GM12864 (cell line): ENCODE data around the gene MTRF1L.

Experiments
- DNase-seq: peaks from one replicate; pipeline ENCODE4 v3.0.0-alpha.2; 2011; ENCODE audit warnings: low read depth
- H3K4me3 ChIP-seq: 2 replicates; pipeline ENCODE4 v1.5.1; 2011; ENCODE audit warnings: mild to moderate bottlenecking, low read depth, low read length, control low read depth
- TF ChIP-seq, protein P1 (sequence below): IDR thresholded peaks from 2 replicates; pipeline ENCODE4 v1.5.1; 2011; ENCODE audit warnings: low read depth, mild to moderate bottlenecking, moderate library complexity, low read length, control low read depth, inconsistent platforms; ENCODE audit errors: missing control alignments

Gene MTRF1L

DNA sequence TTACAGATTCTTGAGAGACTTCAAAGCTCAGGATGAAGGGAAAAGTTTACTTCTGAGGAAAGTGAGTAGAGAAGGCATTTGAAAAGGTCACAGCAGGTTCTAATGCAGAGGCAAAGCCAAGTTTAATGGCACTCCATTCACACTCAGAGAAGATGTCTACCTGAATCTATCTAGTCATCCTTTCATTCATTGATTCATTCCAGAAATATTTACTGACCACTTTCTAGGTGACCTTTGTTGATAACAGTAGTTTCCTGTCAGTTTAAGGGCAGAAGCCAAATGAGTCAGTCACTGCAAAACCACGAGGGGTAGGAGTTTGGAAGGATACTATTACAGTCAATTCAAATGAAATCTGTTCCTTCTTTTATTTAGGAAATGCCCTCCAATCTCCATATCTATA is 50.5 kb downstream of the MTRF1L start:
- no peak overlapping the region for H3K4me3 ChIP-seq
- DNase-seq = no peak
- TF ChIP-seq, protein P1, sequence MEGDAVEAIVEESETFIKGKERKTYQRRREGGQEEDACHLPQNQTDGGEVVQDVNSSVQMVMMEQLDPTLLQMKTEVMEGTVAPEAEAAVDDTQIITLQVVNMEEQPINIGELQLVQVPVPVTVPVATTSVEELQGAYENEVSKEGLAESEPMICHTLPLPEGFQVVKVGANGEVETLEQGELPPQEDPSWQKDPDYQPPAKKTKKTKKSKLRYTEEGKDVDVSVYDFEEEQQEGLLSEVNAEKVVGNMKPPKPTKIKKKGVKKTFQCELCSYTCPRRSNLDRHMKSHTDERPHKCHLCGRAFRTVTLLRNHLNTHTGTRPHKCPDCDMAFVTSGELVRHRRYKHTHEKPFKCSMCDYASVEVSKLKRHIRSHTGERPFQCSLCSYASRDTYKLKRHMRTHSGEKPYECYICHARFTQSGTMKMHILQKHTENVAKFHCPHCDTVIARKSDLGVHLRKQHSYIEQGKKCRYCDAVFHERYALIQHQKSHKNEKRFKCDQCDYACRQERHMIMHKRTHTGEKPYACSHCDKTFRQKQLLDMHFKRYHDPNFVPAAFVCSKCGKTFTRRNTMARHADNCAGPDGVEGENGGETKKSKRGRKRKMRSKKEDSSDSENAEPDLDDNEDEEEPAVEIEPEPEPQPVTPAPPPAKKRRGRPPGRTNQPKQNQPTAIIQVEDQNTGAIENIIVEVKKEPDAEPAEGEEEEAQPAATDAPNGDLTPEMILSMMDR = no peak

DNA sequence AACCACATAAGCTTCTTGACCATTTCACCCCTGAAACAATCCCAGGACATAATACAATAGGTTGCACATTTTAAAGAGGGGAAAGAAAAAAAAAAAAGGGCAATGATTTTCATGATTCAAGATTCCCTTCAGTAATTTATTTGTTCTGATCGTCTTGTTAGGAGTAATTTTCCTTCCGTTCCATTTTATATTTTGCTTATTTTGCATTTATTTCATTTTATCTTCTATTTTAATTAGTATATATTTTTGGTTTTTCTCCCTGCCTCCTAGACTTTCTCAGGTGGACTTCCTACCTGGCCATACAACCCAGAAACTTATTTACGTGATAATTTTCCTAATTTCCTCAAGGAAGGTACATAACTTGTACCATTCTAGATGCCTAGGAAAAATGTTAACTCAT is 52.3 kb downstream of the MTRF1L start:
- H3K4me3 ChIP-seq = no peak overlapping the region
- TF ChIP-seq, protein P1 = no peak
- no peak for DNase-seq

DNA sequence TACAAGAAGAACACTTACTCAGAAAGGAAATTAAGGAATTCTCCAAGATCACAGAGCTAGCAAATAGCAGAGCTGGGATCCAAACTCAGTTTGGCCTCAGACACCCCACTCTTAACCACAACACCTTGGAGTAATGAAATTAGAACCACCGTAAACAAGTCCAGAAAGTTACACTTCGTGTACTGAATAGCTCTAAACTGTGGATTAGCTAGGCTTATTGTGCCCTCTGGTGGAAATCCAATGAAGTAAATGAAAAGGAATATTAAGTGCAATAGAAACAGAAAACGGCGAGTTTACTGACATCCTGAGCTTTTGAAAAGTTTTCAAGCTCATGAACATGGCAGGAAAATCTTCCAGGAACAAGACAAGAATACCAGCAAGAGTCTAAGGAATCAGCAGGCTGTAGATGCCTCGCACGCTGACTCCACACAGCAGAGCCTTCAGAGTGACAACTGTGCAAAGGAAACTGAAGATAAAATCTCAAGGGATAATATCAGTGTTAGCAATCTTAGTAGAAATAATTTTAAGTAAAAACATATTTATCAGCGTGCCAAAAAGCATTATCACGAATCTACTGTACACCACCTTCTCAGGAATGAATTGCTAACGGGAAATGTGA is 54.2 kb downstream of the MTRF1L start:
- H3K4me3 ChIP-seq = no peak overlapping the region
- DNase-seq = no peak
- TF ChIP-seq, protein P1 = peak; percentile 58

DNA sequence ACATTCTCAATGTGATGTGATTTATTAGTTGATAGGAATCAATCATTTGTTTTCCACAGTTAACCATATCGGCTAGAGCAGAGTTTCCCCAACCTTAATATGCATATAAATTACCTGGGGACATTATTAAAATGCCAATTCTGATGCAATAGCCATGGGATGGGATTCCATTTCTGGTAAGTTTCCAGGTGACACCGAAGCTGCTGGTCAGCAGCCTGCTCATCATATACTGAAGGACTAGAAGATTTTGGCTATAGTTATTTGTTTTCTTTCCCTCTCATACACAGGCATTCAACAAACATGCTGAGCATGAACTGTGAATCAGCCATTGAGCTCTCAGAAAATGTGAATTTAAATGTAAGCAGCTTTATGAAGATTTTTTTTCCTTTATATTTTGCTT is 55.5 kb downstream of the MTRF1L start:
- DNase-seq = no peak
- H3K4me3 ChIP-seq = no peak overlapping the region
- TF ChIP-seq, protein P1 = no peak

- no peak overlapping the region for H3K4me3 ChIP-seq
- DNase-seq = no peak
- TF ChIP-seq, protein P1 = no peak
Observed at GRCh38 chr6:152946484-152946883, 56.0 kb downstream of the MTRF1L start.

- H3K4me3 ChIP-seq = no peak overlapping the region
- DNase-seq = no peak
- TF ChIP-seq, protein P1 = no peak
Observed at GRCh38 chr6:152943260-152943897, 59.1 kb downstream of the MTRF1L start.

GRCh38 chr6:152942319-152942869 is 60.1 kb downstream of the MTRF1L start:
- DNase-seq = no peak
- no peak overlapping the region for H3K4me3 ChIP-seq

More at GRCh38 chr6:152942319-152942869, 60.1 kb downstream of the MTRF1L start:
- TF ChIP-seq, protein P1 = no peak
